Measurements from ENCODE around the gene COL27A1. TPM values are rescaled to one million over a fixed set of nuclear protein-coding genes. Genes with fewer than 3 reads are reported as not detected.
A peak's percentile ranks its signal among the peaks of the same experiment; 100 is the strongest.

Gene COL27A1
- total and polyA plus RNA-seq, 2 donors (not counting 3 experiments of a cell fraction or from before 2014, with no cell fraction given): 14.7 to 49.1 TPM

DNA sequence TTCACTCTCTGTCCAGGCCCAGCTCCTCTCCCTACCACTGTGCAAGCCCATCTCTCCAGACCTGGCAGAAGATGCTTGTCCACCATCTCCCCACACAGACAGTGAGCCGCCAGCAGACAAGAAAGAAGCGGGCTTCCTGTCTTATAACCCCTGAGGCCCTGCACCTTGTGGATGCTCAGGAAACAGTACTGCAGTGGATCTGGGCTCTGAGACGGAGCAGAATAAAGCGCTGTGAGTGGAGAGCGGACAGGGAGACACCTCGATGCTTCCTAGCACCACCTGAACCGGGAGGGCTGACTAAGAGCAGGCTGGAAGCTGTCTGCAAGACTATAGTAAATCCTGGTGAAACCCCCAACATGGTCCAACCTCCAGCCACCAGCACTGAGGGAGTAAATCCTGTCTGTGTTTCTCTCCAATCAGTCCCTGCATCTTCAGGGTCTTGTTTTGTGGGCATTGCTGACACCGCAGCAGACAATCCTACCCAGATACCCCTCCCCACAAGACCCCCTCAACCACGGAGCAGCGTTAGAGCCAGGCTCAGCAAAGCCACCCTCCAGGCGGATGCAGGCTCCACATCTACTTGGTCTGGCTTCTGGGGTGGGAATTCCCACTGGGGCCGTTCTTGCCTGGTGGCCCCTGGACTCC lies 193.0 kb downstream of the COL27A1 start:
- no peak overlapping the region for H2AFZ ChIP-seq (ENCODE audit: low read depth, low read length)

GRCh38 chr9:114348906-114349482 lies 193.7 kb downstream of the COL27A1 start:
- Histone ChIP-seq H3K4me2 (ENCODE audit: insufficient read depth, low read length) (no peak overlapping the region), H3K4me1 (ENCODE audit: control insufficient read depth, extremely low read depth, insufficient read depth, low read length) (no peaks in the 10 kb centered on the region), H3K36me3 (ENCODE audit: control insufficient read depth in 2 of 2, extremely low read depth in 1 of 2, insufficient read depth in 2 of 2, low read length in 2 of 2) (peaks cover 8 to 36% of the 10 kb centered on the region in 2 experiments), H3K4me3 (replicated peaks in 1 of 3; ENCODE audit: insufficient read depth in 1 of 3, low read depth in 1 of 3, low read length in 3 of 3) (no peak overlapping the region), H3K79me2 (ENCODE audit: control insufficient read depth, insufficient read depth, low read length) (no peaks in the 10 kb centered on the region), H4K20me1 (replicated peaks; ENCODE audit: control insufficient read depth, extremely low read depth, insufficient read depth, low read length) (no peaks in the 10 kb centered on the region), H2AFZ (ENCODE audit: low read depth, low read length) (no peak overlapping the region), H3K27ac (ENCODE audit: insufficient read depth, low read depth, low read length) (no peak overlapping the region), H3K9me1 (replicated peaks; ENCODE audit: control insufficient read depth, extremely low read depth, insufficient read depth, low read length) (no peaks in the 10 kb centered on the region), H3K9ac (replicated peaks; ENCODE audit: extremely low read depth, insufficient read depth, low read length) (no peak overlapping the region), H3K27me3 (ENCODE audit: control insufficient read depth in 2 of 2, insufficient read depth in 2 of 2, low read length in 2 of 2) (no peaks in the 10 kb centered on the region), H3K9me3 (replicated peaks; ENCODE audit: control insufficient read depth, insufficient read depth, low read length) (no peaks in the 10 kb centered on the region)
- POLR2A ChIA-PET: no interaction called here
- intact Hi-C loops (cut with micrococcal nuclease) (no loop called here), dilution Hi-C loops (cut with MboI; ENCODE audit: extremely low pct_ligation_motif_present, low sequenced_read_pairs) (no loop called here)
- peak; percentile 15 for FAIRE-seq
- BruUV-seq (replicated peaks): no TSS peak
- DNase-seq (ENCODE audit: low read depth, low spot score): peak; percentile 52
- TF ChIP-seq FOS (IDR thresholded peaks at IDR 0.05; ENCODE audit: borderline replicate concordance, insufficient read depth, low read length): no peak
- no peak for TF ChIP-seq EZH2 (IDR thresholded peaks at IDR 0.05; ENCODE audit: borderline replicate concordance, low read depth, low read length, severe bottlenecking)
- CTCF ChIA-PET: interaction anchor here (0.7 to 1.1 kb wide), 3 partner anchors 52 to 266 kb away, joined by 3 read pairs; no protein-coding TSS in a partner anchor

More for the DNA sequence above, 193.0 kb downstream of the COL27A1 start:
- Histone ChIP-seq H3K79me2 (ENCODE audit: control insufficient read depth, insufficient read depth, low read length) (no peaks in the 10 kb centered on the region), H3K27ac (ENCODE audit: insufficient read depth, low read depth, low read length) (no peak overlapping the region), H3K9me1 (replicated peaks; ENCODE audit: control insufficient read depth, extremely low read depth, insufficient read depth, low read length) (no peaks in the 10 kb centered on the region), H3K36me3 (ENCODE audit: control insufficient read depth in 2 of 2, extremely low read depth in 1 of 2, insufficient read depth in 2 of 2, low read length in 2 of 2) (peaks cover 8 to 38% of the 10 kb centered on the region in 2 experiments), H4K20me1 (replicated peaks; ENCODE audit: control insufficient read depth, extremely low read depth, insufficient read depth, low read length) (no peaks in the 10 kb centered on the region), H3K27me3 (ENCODE audit: control insufficient read depth in 2 of 2, insufficient read depth in 2 of 2, low read length in 2 of 2) (no peaks in the 10 kb centered on the region), H3K9ac (replicated peaks; ENCODE audit: extremely low read depth, insufficient read depth, low read length) (no peak overlapping the region), H3K4me1 (ENCODE audit: control insufficient read depth, extremely low read depth, insufficient read depth, low read length) (no peaks in the 10 kb centered on the region), H3K4me3 (replicated peaks in 1 of 3; ENCODE audit: insufficient read depth in 1 of 3, low read depth in 1 of 3, low read length in 3 of 3) (no peak overlapping the region), H3K9me3 (replicated peaks; ENCODE audit: control insufficient read depth, insufficient read depth, low read length) (no peaks in the 10 kb centered on the region), H3K4me2 (ENCODE audit: insufficient read depth, low read length) (no peak overlapping the region)
- intact Hi-C loops (cut with micrococcal nuclease): no loop called here
- FAIRE-seq (no peak), DNase-seq (ENCODE audit: low read depth, low spot score) (no peak)
- dilution Hi-C loops (cut with MboI; ENCODE audit: extremely low pct_ligation_motif_present, low sequenced_read_pairs): no loop called here
- TF ChIP-seq GATA2 (IDR thresholded peaks at IDR 0.05; ENCODE audit: insufficient read depth, insufficient read length, low read depth, low read length) (no peak), MYC (IDR thresholded peaks at IDR 0.05; ENCODE audit: low read depth, low read length) (no peak)
- ChIA-PET POLR2A (no interaction called here), CTCF (interaction anchor here (1.0 to 1.1 kb wide), 2 partner anchors 52 to 57 kb away, joined by 3 read pairs; no protein-coding TSS in a partner anchor)
- no TSS peak for BruUV-seq (replicated peaks)

All from endothelial cell of umbilical vein (primary cell).